Right cardiac atrium (tissue), 5 donors: ENCODE measurements around the gene MATCAP1. TPM values are rescaled to one million over a fixed set of nuclear protein-coding genes. Genes with fewer than 3 reads are reported as not detected.

Source experiments
- ATAC-seq, 2 donors: fragments of 200-7000 bp; cut with Tn5 transposase; one replicate each; pipeline versions ENCODE4 v1.8.0 to v1.9.1; 2020; ENCODE audit warnings: moderate library complexity in 2 of 2, mild to moderate bottlenecking in 1 of 2
- DNase-seq, 3 donors: peaks; one replicate each; pipeline ENCODE4 v3.0.0-alpha.2; 2020
- H3K27ac ChIP-seq: one replicate; pipeline ENCODE4 v1.5.1; 2013; ENCODE audit warnings: mild to moderate bottlenecking, low read length, control low read depth, moderate library complexity
- H3K27me3 ChIP-seq: one replicate; pipeline ENCODE4 v1.6.1; 2013; ENCODE audit not compliant: control insufficient read depth, insufficient read depth
- H3K4me1 ChIP-seq: one replicate; pipeline ENCODE4 v1.6.1; 2013; ENCODE audit warnings: low read length; ENCODE audit not compliant: control insufficient read depth, insufficient read depth
- H3K4me3 ChIP-seq: one replicate; pipeline ENCODE4 v1.5.1; 2013; ENCODE audit warnings: low read length, control low read depth
- H3K9me3 ChIP-seq: one replicate; pipeline ENCODE4 v1.6.1; 2013; ENCODE audit warnings: low read length; ENCODE audit not compliant: control insufficient read depth
- WGBS: extraction: QIAGEN DNeasy Blood & Tissue Kit; methylation state at CpG from one replicate; pipeline ENCODE4 v1.1.7; 2013; 5-methylcytosine and 5-hydroxymethylcytosine counted together
- intact Hi-C, 4 donors: fragments of 100-400 bp; cut with DNase I; formaldehyde crosslinking; loops; one replicate each; pipeline versions ENCODE4 v1.11.0 to v1.14.0; 2022 to 2023
- polyA plus RNA-seq: library from polyadenylated mRNA; stranded (reverse); fragments of 200-250 nt; gene quantifications from one replicate; pipeline ENCODE4 v1.2.3, GENCODE V29; 2013
- total RNA-seq, 4 donors: library from RNA; stranded (reverse); fragmentation: NEBNext Ultra II Directional; extraction: Animal tissue kit (Norgen Biotek cat#: 25700); gene quantifications; one replicate each; pipeline ENCODE4 v1.2.1, GENCODE V29; 2021
- donor health status: healthy with polysubstance abuse.
- donor health status: DM: no; HTN: yes; CAD: no.
- donor health status: DM: no; HTN: no; CAD: no.
- donor health status: DM: no; HTN: yes; CAD: no; lungs with severe emphysema.
- donor health status: DM: yes; HTN: yes; CAD: no.

Gene MATCAP1
- total and polyA plus RNA-seq, 5 donors = 14.8 to 22.9 (median 16.9) TPM

GRCh38 chr16:67180166-67180565, 3.6 kb downstream of the MATCAP1 start:
- Histone ChIP-seq H3K4me1 (peaks cover 2% of the 10 kb centered on the region), H3K9me3 (no peaks in the 10 kb centered on the region), H3K27ac (no peak overlapping the region), H3K4me3 (no peak overlapping the region), H3K27me3 (no peaks in the 10 kb centered on the region)
- WGBS = 94% methylated on average over 16 of the region's 16 CpGs
- intact Hi-C loops = no loop called here
- DNase-seq (peak in 2 of 3 donors; percentile 62 to 70), ATAC-seq (no peak)

DNA sequence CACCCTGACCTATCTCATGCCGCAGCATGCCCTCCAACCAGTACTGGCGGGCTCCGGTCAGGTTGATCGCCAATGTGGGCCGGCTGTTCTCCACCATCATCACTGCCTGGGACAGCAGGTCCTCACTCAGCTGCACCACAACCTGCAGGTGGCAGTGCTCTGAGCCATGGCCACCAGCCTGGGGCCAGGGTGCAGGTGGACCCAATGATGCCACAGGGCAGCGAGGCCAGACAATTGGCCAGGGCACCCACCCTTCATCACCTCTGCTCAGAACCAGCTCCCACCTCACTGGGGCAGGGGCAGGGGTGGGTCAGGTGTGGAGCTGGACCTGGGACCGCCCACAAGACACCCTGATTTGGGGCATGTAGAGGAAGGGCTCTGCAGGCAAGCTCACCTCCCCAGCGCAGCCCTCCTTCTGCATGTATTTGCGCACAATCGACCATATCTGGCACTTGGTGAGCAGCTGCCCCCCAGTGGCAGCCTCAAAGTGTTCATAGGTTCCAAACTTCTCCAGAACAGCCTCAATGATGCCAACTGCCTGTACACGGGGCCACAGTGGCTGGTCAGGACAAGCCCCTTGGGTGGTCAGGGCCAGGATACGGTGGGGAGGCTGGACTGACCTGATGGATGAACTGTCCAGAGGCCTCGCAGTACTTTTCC, 4.2 kb downstream of the MATCAP1 start:
- no peaks in the 10 kb centered on the region for H3K9me3 ChIP-seq
- H3K27me3 ChIP-seq = no peaks in the 10 kb centered on the region
- H3K27ac ChIP-seq = no peak overlapping the region
- intact Hi-C loops = no loop called here
- ATAC-seq = no peak
- 93% methylated on average over 13 of the region's 13 CpGs for WGBS
- H3K4me3 ChIP-seq = no peak overlapping the region
- H3K4me1 ChIP-seq = peaks cover under 1% of the 10 kb centered on the region
- peak in 2 of 3 donors; percentile 45 to 56 for DNase-seq

GRCh38 chr16:67177743-67178699, 5.7 kb downstream of the MATCAP1 start:
- H3K27ac ChIP-seq = no peak overlapping the region
- H3K27me3 ChIP-seq = no peaks in the 10 kb centered on the region
- intact Hi-C loops = no loop called here
- peak overlapping the region; percentile 2 for H3K4me3 ChIP-seq
- peaks cover 2% of the 10 kb centered on the region for H3K4me1 ChIP-seq
- DNase-seq (peak; percentile 68 to 88 (median 88)), ATAC-seq (peak; percentile 37 to 44)
- no peaks in the 10 kb centered on the region for H3K9me3 ChIP-seq
- WGBS = 7% methylated on average over 73 of the region's 73 CpGs

- Histone ChIP-seq H3K27ac (no peak overlapping the region), H3K9me3 (no peaks in the 10 kb centered on the region), H3K4me1 (peaks cover 2% of the 10 kb centered on the region), H3K4me3 (no peak overlapping the region), H3K27me3 (no peaks in the 10 kb centered on the region)
- intact Hi-C loops = no loop called here
- peak in 1 of 3 donors; percentile 73 for DNase-seq
- ATAC-seq = no peak
- 88% methylated on average over 12 of the region's 12 CpGs for WGBS
Measured at GRCh38 chr16:67176662-67177061, 7.1 kb downstream of the MATCAP1 start.

DNA sequence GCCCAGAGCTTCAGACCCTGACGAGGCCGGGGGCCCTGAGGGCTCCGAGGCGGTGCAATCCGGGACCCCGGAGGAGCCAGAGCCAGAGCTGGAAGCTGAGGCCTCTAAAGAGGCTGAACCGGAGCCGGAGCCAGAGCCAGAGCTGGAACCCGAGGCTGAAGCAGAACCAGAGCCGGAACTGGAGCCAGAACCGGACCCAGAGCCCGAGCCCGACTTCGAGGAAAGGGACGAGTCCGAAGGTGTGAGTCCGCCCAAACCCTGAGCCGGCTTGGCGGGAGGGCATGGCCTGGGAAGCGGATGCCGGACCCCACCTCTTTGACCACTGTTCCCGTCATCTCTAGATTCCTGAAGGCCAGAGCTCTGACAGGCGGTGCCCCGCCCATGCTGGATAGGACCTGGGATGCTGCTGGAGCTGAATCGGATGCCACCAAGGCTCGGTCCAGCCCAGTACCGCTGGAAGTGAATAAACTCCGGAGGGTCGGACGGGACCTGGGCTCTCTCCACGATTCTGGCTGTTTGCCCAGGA, 9.0 kb downstream of the MATCAP1 start:
- DNase-seq (peak in 1 of 3 donors; percentile 69), ATAC-seq (no peak)
- Histone ChIP-seq H3K27ac (peak overlapping the region; percentile 88), H3K4me1 (peaks cover 2% of the 10 kb centered on the region), H3K27me3 (no peaks in the 10 kb centered on the region), H3K4me3 (peak overlapping the region; percentile 43), H3K9me3 (no peaks in the 10 kb centered on the region)
- intact Hi-C loops = no loop called here
- WGBS = 40% methylated on average over 31 of the region's 31 CpGs

DNA sequence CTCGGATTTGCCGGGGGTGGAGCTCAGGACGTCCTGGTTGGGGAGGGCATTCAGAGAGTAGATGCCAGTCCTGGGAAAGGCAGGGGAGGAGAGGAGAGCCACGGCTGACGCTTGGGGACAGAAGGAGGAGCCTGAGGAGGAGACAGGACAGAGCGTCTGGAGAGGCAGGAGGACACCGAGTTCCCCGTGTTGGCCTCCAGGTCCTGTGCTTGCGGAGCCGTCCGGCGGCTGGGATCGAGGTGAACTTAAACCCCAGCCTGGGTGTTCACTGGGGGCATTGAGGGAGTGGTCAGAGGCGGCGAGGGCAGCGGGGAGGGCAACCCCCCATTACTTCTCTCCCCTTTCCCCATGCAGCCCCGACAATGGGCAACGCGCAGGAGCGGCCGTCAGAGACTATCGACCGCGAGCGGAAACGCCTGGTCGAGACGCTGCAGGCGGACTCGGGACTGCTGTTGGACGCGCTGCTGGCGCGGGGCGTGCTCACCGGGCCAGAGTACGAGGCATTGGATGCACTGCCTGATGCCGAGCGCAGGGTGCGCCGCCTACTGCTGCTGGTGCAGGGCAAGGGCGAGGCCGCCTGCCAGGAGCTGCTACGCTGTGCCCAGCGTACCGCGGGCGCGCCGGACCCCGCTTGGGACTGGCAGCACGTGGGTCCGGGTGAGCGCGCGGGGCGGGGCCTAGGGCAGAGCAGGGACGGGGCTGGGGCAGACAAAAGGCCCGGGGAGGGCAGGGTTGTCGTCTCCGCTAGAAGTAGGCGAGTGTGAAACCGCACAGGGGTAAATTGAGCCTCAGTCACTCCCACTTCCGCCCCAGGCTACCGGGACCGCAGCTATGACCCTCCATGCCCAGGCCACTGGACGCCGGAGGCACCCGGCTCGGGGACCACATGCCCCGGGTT, 9.7 kb downstream of the MATCAP1 start:
- DNase-seq (peak; percentile 89 to 95 (median 95)), ATAC-seq (peak; percentile 72 to 76)
- H3K4me3 ChIP-seq = peak overlapping the region; percentile 43
- H3K9me3 ChIP-seq = no peaks in the 10 kb centered on the region
- no peaks in the 10 kb centered on the region for H3K27me3 ChIP-seq
- intact Hi-C loops = no loop called here
- peak overlapping the region; percentile 88 for H3K27ac ChIP-seq
- peaks cover 2% of the 10 kb centered on the region for H3K4me1 ChIP-seq
- WGBS = 1% methylated on average over 71 of the region's 71 CpGs

GRCh38 chr16:67173323-67173722, 10.4 kb downstream of the MATCAP1 start:
- Histone ChIP-seq H3K27ac (peak overlapping the region; percentile 88), H3K9me3 (no peaks in the 10 kb centered on the region), H3K4me3 (peak overlapping the region; percentile 43), H3K27me3 (no peaks in the 10 kb centered on the region), H3K4me1 (peaks cover 2% of the 10 kb centered on the region)
- ATAC-seq = no peak
- 97% methylated on average over 1 of the region's 1 CpG for WGBS
- intact Hi-C loops = no loop called here
- peak in 1 of 3 donors; percentile 40 for DNase-seq

GRCh38 chr16:67170949-67171649, 12.7 kb downstream of the MATCAP1 start:
- Histone ChIP-seq H3K4me3 (peak overlapping the region; percentile 57), H3K4me1 (peaks cover 2% of the 10 kb centered on the region), H3K9me3 (no peaks in the 10 kb centered on the region), H3K27ac (peak overlapping the region; percentile 90), H3K27me3 (no peaks in the 10 kb centered on the region)
- DNase-seq (peak in 2 of 3 donors; percentile 38 to 44), ATAC-seq (peak in 1 of 2 donors; percentile 19)
- intact Hi-C loops = no loop called here
- WGBS = 35% methylated on average over 14 of the region's 14 CpGs

DNA sequence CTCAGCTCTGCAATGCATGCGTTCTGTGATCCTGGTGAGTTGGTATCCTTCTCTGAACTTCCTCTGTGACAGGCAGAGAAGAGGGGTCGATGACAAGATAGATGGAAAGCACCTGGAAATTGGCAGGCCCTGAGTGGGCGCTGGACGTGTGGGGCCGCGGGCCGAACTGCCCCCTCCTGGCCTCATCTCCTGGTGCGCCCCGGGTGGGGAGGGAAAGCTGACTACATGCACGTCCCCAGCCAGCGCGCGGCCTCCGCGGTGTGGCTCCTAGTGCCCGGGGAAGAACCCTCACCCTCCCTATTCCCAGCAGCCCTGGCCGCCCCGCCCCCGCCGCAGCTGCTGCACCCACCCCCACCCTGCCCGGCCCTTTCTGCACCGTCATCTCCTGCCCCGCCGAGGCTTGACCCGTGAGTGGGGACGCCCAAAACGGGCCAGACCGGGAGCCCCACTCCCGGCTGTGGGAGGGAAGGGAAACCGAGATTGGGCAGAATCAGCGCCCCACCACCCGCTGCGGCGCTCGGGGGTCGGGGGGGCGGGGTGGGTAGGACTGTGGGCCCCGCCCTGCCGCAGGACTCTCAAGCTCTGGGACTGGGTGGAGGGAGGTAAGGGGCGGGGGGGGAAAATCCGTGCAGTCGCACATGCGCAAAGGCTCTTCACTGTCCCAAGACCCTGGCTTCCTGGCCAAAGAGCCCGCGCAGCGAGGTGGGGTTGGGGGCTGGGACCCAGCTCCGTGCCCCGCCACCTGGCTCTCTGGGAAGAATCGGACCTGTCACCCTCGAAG, 13.4 kb downstream of the MATCAP1 start, which contains the start of gene NOL3:
TSS of gene NOL3 (plus strand) at position 371 of the 781 bp plus-strand sequence.
- peak within 1 kb of the TSS; percentile 90 for H3K27ac ChIP-seq
- intact Hi-C loops = no loop called here
- H3K27me3 ChIP-seq = no peaks in the 10 kb centered on the region
- peaks cover 5% of the 10 kb centered on the region for H3K4me1 ChIP-seq
- 1% methylated on average over 50 of the region's 50 CpGs for WGBS
- ATAC-seq (peak; percentile 75 to 77), DNase-seq (peak; percentile 89 to 95 (median 95))
- no peaks in the 10 kb centered on the region for H3K9me3 ChIP-seq
- H3K4me3 ChIP-seq = peak within 1 kb of the TSS; percentile 57
